Cortex of kidney (tissue), 1 donor: ENCODE data around the gene ZNF385D.
"Not testable (repeated sequence)": the region's sequence is repeated elsewhere in the genome, so short reads cannot be mapped to it uniquely, and the experiment has no call there.

Experiments used
- DNase-seq: peaks from one replicate; lab custom pipeline; 2025; lab: John Stamatoyannopoulos, UW

ZNF385D gene

DNA sequence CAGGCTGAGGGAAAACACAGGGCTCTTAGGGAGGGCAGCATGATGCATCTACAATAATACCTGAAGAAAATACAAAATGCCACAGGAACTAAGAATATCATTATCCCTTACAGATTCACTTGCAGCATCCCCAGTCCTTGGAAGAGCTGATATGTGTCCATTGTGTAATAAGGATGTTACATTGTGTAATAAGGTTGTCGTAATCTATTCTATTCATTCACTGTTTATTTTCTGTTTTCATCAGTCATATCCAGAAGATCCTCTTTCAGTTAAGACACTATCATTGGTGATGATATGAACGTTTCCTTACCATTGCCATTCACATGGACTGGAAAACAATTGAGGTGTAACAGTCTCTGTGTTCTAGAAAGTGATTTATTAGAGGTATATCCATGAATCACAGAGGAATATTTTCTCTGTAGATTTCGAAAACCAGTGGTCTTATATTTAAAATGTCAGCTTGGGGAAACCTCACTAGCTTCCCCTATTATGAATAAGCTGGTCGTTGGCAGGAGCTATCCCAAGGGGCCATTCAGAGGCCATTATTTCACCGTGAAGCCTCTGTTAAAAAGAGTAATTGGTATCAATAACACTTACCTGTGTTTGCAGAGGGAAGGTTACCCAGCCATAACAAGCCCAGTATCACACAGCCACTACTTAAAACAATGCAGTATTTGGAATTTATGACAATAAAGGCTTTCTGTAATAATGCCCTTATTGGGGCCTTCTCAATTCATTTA is 241.1 kb downstream of the ZNF385D start:
- no peak for DNase-seq

- DNase-seq, result no peak
These were observed 242.8 kb downstream of the ZNF385D start for GRCh38 chr3:21508246-21508645.

GRCh38 chr3:21505711-21506460 is 245.1 kb downstream of the ZNF385D start:
- no peak for DNase-seq

DNA sequence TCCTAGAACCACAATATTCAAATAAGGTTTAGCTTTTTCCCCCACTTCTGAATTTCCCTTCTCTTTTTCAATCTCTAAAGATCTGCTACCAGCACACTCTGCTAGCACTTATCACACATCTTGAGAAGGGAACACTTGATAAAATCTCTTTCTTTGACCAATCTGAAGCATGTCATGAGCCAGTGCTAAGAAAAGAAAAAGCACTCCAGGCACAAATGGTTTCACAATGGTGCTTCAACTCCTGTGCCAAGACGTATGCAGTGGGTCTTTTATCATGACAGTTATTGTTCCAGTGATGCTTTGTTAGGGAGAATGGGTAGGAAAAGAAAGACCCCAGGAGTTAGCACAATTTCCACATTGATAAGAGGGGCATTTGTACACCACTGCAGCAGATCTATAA is 248.4 kb downstream of the ZNF385D start:
- no peak for DNase-seq

GRCh38 chr3:21500834-21501233 is 250.2 kb downstream of the ZNF385D start:
- DNase-seq, result no peak

DNA sequence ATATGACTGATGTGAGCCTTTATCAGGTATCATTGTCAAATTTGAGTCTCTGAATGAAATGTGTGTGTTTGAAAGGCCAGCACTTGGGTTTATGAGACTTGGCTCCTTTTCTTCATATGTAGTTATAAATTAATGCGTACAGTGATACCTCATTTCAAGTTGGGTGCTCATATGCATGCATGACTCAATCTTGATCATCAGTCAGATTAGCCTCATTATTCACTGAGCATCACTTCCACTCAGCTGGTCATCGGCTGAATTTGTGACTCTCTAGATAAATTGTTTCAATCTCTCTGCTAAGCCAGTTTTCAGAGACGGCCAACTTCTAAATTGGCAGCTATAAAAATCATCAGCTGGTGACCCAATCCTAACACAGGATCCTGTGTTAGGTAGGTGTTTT is 260.3 kb downstream of the ZNF385D start:
- not testable (repeated sequence) for DNase-seq

DNA sequence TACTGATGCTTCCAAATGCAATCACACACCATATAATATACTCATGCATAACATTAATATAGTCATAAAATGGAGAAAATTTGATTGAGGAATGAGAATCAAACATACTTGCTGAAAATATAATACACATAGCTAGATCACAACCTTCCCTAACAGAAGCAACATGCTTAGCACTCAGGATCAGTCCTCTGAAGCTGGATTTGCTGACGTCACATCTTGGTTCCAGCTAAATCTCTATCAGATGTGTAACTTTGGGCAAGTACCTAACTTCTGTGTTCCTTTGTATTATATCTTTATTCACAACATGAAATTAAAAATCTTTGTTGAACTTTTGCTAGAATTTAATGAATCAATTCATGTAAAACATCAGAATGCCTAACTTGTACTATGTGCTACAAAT is 263.5 kb downstream of the ZNF385D start:
- no peak for DNase-seq

DNA sequence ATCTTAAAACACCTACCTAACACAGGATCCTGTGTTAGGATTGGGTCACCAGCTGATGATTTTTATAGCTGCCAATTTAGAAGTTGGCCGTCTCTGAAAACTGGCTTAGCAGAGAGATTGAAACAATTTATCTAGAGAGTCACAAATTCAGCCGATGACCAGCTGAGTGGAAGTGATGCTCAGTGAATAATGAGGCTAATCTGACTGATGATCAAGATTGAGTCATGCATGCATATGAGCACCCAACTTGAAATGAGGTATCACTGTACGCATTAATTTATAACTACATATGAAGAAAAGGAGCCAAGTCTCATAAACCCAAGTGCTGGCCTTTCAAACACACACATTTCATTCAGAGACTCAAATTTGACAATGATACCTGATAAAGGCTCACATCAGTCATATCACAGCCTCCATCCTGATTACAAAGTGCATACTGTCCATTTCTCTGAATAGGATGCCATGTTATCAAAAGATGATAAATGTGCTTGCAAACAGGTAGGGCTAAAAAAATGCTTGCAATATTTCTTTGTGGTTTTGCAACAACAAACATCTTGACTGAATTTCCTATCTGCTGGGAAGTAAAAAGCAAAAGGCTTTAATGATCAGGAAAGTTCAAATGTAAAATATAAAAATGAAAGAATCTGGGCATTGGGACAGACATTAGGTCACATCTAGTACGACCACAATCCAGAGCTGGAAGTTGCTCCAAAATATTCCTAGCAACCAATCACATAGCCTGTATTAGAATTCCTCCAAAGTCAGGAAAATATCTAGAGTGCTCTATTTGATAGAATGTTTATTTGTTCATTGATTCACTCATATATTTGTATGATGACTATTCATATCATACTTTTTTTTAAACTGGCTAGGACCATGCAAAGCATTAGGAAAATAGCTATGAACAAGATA is 264.7 kb downstream of the ZNF385D start:
- not testable (repeated sequence) for DNase-seq

- DNase-seq, result no peak
These were observed 266.2 kb downstream of the ZNF385D start for GRCh38 chr3:21484828-21485144.

DNA sequence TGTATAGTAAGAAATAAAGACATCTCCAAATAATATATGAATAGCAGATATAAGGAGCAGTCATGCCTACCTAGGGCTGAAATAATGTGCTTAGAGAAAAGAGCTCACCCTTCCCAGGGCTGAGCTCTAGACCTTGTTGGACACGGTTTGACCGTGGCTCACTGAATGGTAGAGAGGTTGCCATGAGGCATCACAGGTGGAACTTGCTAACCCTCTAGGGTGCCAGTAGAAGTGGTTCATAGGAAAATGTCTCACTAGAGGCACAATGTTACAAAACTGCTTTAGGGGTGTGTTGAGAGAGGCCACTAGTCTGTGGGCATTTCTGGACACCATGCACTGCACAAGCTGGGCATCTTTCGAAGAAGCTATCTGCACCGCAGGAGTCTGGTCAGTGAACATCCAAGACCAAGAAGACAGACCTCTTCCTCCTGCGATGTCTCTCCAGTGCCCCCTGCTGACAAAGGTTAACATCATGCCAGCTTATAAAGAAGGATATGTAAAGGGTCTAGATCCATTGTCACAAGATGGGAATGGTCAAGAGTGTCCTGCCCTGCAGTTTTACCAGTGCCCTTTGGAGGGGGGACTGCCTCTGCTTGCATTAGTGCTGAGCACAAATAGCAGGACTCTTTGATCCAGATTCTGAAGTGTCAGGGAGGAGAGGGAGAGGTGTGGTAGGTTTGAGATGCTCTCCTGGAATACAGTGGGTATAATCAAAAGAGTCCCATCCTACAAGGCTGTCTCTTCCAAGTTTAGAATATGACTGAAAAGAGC is 266.8 kb downstream of the ZNF385D start:
- no peak for DNase-seq

GRCh38 chr3:21481991-21482390 is 269.0 kb downstream of the ZNF385D start:
- DNase-seq, result no peak

- DNase-seq, result no peak
These were observed 273.3 kb downstream of the ZNF385D start for GRCh38 chr3:21477541-21478288.

DNA sequence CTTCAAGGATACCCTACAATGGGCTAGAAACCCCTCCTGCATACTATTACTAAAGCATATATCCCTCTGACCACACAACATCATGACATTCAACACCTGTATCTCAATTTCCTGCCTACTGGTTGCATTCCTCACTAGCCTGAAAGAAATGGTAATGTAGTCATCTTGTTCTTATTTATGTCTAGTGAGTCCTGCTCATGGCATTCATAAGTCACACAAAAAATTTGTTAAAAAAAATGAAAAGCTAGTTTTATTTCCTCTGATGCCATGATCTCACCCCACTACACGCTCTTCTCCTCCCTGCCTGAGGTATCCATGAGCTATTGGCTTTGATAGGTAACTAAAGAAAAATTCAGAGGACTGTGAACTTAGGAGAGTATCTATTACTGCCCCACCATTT is 284.5 kb downstream of the ZNF385D start:
- no peak for DNase-seq

DNA sequence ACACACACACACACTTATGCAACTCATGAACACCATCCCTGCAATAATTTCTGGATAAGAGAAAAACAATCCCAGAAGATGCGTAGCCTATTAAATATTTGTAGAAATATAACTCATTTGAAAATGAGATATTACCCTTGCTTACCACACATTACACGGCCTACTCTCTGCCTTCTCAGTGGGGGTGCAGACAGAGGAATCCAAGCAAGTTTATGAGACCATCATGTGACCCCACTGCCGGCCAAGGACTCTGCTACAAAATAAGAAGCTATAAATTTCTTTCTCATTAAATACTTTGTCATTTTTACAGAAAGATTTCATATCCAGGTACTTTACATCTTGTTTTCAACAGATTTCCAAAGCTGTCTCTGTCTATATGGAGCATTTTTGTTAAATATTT is 286.3 kb downstream of the ZNF385D start:
- DNase-seq, result no peak

DNA sequence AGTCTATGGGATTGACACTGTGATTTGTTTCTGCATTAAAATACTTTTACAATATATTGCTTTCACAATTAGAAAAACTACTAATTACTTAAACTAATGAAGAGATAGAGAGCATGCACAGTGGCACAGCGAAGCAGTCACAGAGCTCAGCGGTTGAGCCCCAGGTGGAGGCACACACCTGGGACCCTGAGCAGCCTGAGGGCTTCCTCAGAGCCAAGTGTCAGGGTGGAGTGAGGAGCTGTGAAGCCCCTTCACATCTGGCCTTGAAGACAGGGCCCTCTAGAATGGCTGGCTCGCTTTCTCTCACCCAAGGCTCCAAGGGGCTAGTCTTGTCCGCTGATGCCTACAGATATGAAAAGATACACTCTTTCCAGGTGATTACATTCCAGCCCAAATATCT is 287.7 kb downstream of the ZNF385D start:
- DNase-seq, result no peak

DNA sequence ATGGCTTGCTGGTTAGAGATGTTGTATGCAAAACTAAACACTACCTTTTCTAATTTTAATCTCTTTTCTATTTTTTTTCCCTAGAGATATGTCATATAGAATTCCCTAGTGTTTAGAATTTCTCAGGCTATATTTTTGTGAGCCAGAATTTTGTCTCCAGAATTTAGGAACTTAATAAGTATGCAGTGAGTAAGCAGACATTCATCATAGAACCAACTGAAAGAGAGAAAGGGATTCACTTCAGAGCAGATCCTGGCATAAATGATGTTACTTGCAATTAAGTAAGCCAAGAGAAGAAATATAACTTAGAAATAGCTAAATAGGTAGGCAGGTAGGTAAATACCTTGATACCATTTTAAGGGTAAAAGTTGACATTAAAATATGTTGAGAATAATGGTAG is 288.9 kb downstream of the ZNF385D start:
- no peak for DNase-seq

DNA sequence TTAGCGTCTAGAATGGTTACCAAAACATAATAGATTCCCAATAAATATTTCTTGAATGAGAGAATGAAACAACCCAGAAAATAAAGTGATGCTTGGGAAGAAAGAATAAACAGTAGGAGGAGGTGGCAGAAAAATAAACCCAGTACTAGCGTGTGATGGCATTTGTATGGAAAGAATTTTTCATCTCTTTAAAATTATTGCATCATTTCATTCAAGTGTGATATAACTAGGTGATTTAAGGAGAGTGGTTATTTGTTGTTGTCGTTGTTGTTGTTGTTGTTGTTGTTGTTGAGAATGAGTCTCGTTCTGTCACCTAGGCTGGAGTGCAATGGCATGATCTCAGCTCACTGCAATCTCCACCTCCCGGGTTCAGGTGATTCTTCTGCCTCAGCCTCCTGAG is 293.9 kb downstream of the ZNF385D start:
- DNase-seq, result no peak

DNA sequence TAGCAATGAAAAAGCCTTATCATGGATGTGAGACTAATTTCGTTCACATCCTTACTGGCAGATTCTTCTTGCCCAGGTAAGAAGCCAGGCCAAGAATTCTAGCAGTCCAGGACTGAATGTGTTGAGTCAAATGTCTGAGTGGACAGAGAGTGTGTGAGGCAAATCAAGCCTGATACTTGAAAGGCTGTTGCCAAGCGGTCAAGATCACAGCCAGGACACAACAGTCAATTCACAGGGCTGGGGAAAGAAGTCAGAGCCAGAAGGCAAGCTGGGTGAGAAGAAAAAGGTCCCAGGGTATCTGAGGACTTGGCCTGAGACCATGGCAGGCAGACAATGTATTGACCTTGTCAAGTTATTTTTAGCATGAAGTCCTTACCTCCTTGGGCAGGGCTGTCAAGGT is 301.3 kb downstream of the ZNF385D start:
- DNase-seq, result no peak

GRCh38 chr3:21447476-21448151 is 303.4 kb downstream of the ZNF385D start:
- no peak for DNase-seq

DNA sequence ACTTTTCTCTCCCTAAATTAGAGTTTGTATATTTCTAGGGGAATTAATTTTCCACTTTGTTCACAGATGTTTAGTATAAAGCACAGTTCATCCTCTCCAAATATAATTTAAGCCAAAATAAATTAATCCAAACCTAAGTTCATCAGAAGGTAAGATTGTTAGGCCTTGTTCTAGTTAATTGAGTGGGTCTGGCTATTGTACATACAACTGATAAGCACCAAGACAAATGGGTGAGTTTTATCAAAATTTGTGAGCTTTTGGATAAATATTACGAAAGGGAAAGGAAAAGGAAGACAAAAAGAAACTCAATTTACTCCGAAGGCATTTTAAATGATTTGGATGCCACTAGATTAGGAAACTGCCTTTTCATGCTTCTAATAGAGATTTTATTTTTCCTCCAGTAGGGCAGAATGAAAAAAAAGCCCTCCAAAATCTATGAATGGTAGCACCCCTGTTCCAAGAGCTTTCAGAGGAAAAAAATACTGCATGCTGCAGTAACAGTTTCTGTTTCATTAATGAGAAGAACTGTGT is 304.0 kb downstream of the ZNF385D start:
- DNase-seq, result no peak
